Mucosa of stomach (tissue), 1 donor: ENCODE data around the gene PDE3B.
"Not testable (repeated sequence)": the region's sequence is repeated elsewhere in the genome, so short reads cannot be mapped to it uniquely, and the experiment has no call there.

Source experiments
- H3K27me3 ChIP-seq: one replicate; pipeline ENCODE4 v1.7.0; 2013; ENCODE audit warnings: mild to moderate bottlenecking, low read length; ENCODE audit not compliant: control insufficient read depth, insufficient read depth
- H3K36me3 ChIP-seq: one replicate; pipeline ENCODE4 v1.7.0; 2013; ENCODE audit warnings: low read length; ENCODE audit not compliant: control insufficient read depth, insufficient read depth
- H3K4me1 ChIP-seq: one replicate; pipeline ENCODE4 v1.7.0; 2013; ENCODE audit warnings: mild to moderate bottlenecking, low read length; ENCODE audit not compliant: control insufficient read depth, insufficient read depth
- H3K4me3 ChIP-seq: one replicate; pipeline ENCODE4 v1.7.0; 2013; ENCODE audit warnings: low read length
- H3K9ac ChIP-seq: one replicate; pipeline ENCODE4 v1.7.0; 2013; ENCODE audit warnings: mild to moderate bottlenecking, low read length, moderate library complexity
- H3K9me3 ChIP-seq: one replicate; pipeline ENCODE4 v1.7.0; 2013; ENCODE audit warnings: mild to moderate bottlenecking, low read length, moderate library complexity; ENCODE audit not compliant: control insufficient read depth
- donor health status: Pancreatic carcinoma.

PDE3B gene

GRCh38 chr11:14695656-14696055, 52.1 kb downstream of the PDE3B start:
- H3K4me3 ChIP-seq, H3K4me1 ChIP-seq, H3K27me3 ChIP-seq, H3K9ac ChIP-seq, H3K9me3 ChIP-seq, H3K36me3 ChIP-seq: not testable (repeated sequence)

GRCh38 chr11:14698771-14699170, 55.2 kb downstream of the PDE3B start:
- H3K4me3 ChIP-seq: no peak overlapping the region
- no peak overlapping the region for H3K9ac ChIP-seq
- no peaks in the 10 kb centered on the region for H3K9me3 ChIP-seq
- no peaks in the 10 kb centered on the region for H3K4me1 ChIP-seq
- no peaks in the 10 kb centered on the region for H3K36me3 ChIP-seq
- H3K27me3 ChIP-seq: no peaks in the 10 kb centered on the region

- Histone ChIP-seq H3K36me3 (no peaks in the 10 kb centered on the region), H3K9ac (no peak overlapping the region), H3K9me3 (no peaks in the 10 kb centered on the region), H3K27me3 (no peaks in the 10 kb centered on the region), H3K4me1 (no peaks in the 10 kb centered on the region), H3K4me3 (no peak overlapping the region)
Measured at GRCh38 chr11:14700593-14700992, 57.0 kb downstream of the PDE3B start.

- no peaks in the 10 kb centered on the region for H3K4me1 ChIP-seq
- no peak overlapping the region for H3K4me3 ChIP-seq
- no peaks in the 10 kb centered on the region for H3K36me3 ChIP-seq
- no peaks in the 10 kb centered on the region for H3K27me3 ChIP-seq
- no peaks in the 10 kb centered on the region for H3K9me3 ChIP-seq
- H3K9ac ChIP-seq: no peak overlapping the region
Measured at GRCh38 chr11:14702760-14703159, 59.2 kb downstream of the PDE3B start.

GRCh38 chr11:14703731-14704130, 60.1 kb downstream of the PDE3B start:
- Histone ChIP-seq H3K4me1 (no peaks in the 10 kb centered on the region), H3K9me3 (no peaks in the 10 kb centered on the region), H3K4me3 (no peak overlapping the region), H3K36me3 (no peaks in the 10 kb centered on the region), H3K9ac (no peak overlapping the region), H3K27me3 (no peaks in the 10 kb centered on the region)

GRCh38 chr11:14705067-14705466, 61.5 kb downstream of the PDE3B start:
- Histone ChIP-seq H3K4me1 (no peaks in the 10 kb centered on the region), H3K9me3 (no peaks in the 10 kb centered on the region), H3K36me3 (no peaks in the 10 kb centered on the region), H3K27me3 (no peaks in the 10 kb centered on the region), H3K4me3 (no peak overlapping the region), H3K9ac (no peak overlapping the region)

- H3K9ac ChIP-seq: no peak overlapping the region
- H3K4me1 ChIP-seq: no peaks in the 10 kb centered on the region
- no peak overlapping the region for H3K4me3 ChIP-seq
- H3K36me3 ChIP-seq: no peaks in the 10 kb centered on the region
- H3K27me3 ChIP-seq: no peaks in the 10 kb centered on the region
- H3K9me3 ChIP-seq: no peaks in the 10 kb centered on the region
Measured at GRCh38 chr11:14713496-14714244, 70.1 kb downstream of the PDE3B start.

- not testable (repeated sequence) for H3K4me3 ChIP-seq, H3K4me1 ChIP-seq, H3K9me3 ChIP-seq, H3K36me3 ChIP-seq, H3K9ac ChIP-seq, H3K27me3 ChIP-seq
Measured at GRCh38 chr11:14715669-14716068, 72.1 kb downstream of the PDE3B start.

- Histone ChIP-seq H3K36me3 (no peaks in the 10 kb centered on the region), H3K9me3 (no peaks in the 10 kb centered on the region), H3K9ac (no peak overlapping the region), H3K4me3 (no peak overlapping the region), H3K4me1 (no peaks in the 10 kb centered on the region), H3K27me3 (no peaks in the 10 kb centered on the region)
Measured at GRCh38 chr11:14722496-14722895, 78.9 kb downstream of the PDE3B start.

GRCh38 chr11:14725150-14725549, 81.5 kb downstream of the PDE3B start:
- H3K27me3 ChIP-seq: no peaks in the 10 kb centered on the region
- no peaks in the 10 kb centered on the region for H3K4me1 ChIP-seq
- H3K9me3 ChIP-seq: no peaks in the 10 kb centered on the region
- H3K9ac ChIP-seq: no peak overlapping the region
- H3K36me3 ChIP-seq: no peaks in the 10 kb centered on the region
- H3K4me3 ChIP-seq: no peak overlapping the region

- Histone ChIP-seq H3K4me1 (no peaks in the 10 kb centered on the region), H3K4me3 (no peak overlapping the region), H3K9me3 (no peaks in the 10 kb centered on the region), H3K27me3 (no peaks in the 10 kb centered on the region), H3K36me3 (no peaks in the 10 kb centered on the region), H3K9ac (no peak overlapping the region)
Measured at GRCh38 chr11:14727215-14727614, 83.6 kb downstream of the PDE3B start.

- Histone ChIP-seq H3K27me3 (no peaks in the 10 kb centered on the region), H3K9me3 (no peaks in the 10 kb centered on the region), H3K36me3 (no peaks in the 10 kb centered on the region), H3K4me3 (no peak overlapping the region), H3K4me1 (no peaks in the 10 kb centered on the region), H3K9ac (no peak overlapping the region)
Measured at GRCh38 chr11:14727746-14728145, 84.1 kb downstream of the PDE3B start.

GRCh38 chr11:14740539-14740938, 96.9 kb downstream of the PDE3B start:
- not testable (repeated sequence) for H3K4me3 ChIP-seq, H3K4me1 ChIP-seq, H3K9me3 ChIP-seq, H3K36me3 ChIP-seq, H3K9ac ChIP-seq, H3K27me3 ChIP-seq
